Measurements from ENCODE around the gene AIFM1.

AIFM1 gene

GRCh38 chrX:130170752-130171445 lies 5.3 kb upstream of the AIFM1 start:
- DNase-seq = peak; percentile 32 to 61 (median 52)

GRCh38 chrX:130167040-130167439 lies 1.4 kb upstream of the AIFM1 start:
- DNase-seq = no peak

GRCh38 chrX:130166503-130166777 lies 799 bp upstream of the AIFM1 start:
- DNase-seq = no peak

GRCh38 chrX:130165181-130165702 lies 399 bp downstream of the AIFM1 start:
- peak in 2 of 3 donors; percentile 40 to 50 for DNase-seq

- DNase-seq = no peak
Observed at GRCh38 chrX:130163398-130163797, 2.2 kb downstream of the AIFM1 start.

GRCh38 chrX:130162094-130162735 lies 3.4 kb downstream of the AIFM1 start:
- no peak for DNase-seq

GRCh38 chrX:130159776-130160175 lies 5.9 kb downstream of the AIFM1 start:
- DNase-seq = no peak

GRCh38 chrX:130158311-130158710 lies 7.3 kb downstream of the AIFM1 start:
- no peak for DNase-seq

GRCh38 chrX:130155564-130155963 lies 10.1 kb downstream of the AIFM1 start:
- DNase-seq = no peak

GRCh38 chrX:130147631-130148030 lies 18.0 kb downstream of the AIFM1 start:
- DNase-seq = no peak

GRCh38 chrX:130145123-130145522 lies 20.5 kb downstream of the AIFM1 start:
- no peak for DNase-seq

GRCh38 chrX:130144509-130144908 lies 21.1 kb downstream of the AIFM1 start:
- no peak for DNase-seq

- no peak for DNase-seq
Observed at GRCh38 chrX:130139474-130140201, 26.0 kb downstream of the AIFM1 start.

GRCh38 chrX:130136961-130137360 lies 28.7 kb downstream of the AIFM1 start:
- DNase-seq = no peak

GRCh38 chrX:130136496-130136895 lies 29.1 kb downstream of the AIFM1 start:
- no peak for DNase-seq

- DNase-seq = no peak
Observed at GRCh38 chrX:130130990-130131389, 34.7 kb downstream of the AIFM1 start.

GRCh38 chrX:130125091-130125874 lies 40.4 kb downstream of the AIFM1 start:
- no peak for DNase-seq

GRCh38 chrX:130124577-130124976 lies 41.1 kb downstream of the AIFM1 start:
- no peak for DNase-seq

- DNase-seq = no peak
Observed at GRCh38 chrX:130121505-130121800, 44.2 kb downstream of the AIFM1 start.

- peak; percentile 79 to 85 (median 83) for DNase-seq
Observed at GRCh38 chrX:130120746-130121504, 44.7 kb downstream of the AIFM1 start.

- DNase-seq = peak in 2 of 3 donors; percentile 18
Observed at GRCh38 chrX:130120321-130120731, 45.3 kb downstream of the AIFM1 start.

GRCh38 chrX:130119312-130119898 lies 46.2 kb downstream of the AIFM1 start:
- DNase-seq = no peak
